ENCODE results near the gene ESYT3.
A peak's percentile ranks its signal among the peaks of the same experiment; 100 is the strongest.

Gene ESYT3, protein sequence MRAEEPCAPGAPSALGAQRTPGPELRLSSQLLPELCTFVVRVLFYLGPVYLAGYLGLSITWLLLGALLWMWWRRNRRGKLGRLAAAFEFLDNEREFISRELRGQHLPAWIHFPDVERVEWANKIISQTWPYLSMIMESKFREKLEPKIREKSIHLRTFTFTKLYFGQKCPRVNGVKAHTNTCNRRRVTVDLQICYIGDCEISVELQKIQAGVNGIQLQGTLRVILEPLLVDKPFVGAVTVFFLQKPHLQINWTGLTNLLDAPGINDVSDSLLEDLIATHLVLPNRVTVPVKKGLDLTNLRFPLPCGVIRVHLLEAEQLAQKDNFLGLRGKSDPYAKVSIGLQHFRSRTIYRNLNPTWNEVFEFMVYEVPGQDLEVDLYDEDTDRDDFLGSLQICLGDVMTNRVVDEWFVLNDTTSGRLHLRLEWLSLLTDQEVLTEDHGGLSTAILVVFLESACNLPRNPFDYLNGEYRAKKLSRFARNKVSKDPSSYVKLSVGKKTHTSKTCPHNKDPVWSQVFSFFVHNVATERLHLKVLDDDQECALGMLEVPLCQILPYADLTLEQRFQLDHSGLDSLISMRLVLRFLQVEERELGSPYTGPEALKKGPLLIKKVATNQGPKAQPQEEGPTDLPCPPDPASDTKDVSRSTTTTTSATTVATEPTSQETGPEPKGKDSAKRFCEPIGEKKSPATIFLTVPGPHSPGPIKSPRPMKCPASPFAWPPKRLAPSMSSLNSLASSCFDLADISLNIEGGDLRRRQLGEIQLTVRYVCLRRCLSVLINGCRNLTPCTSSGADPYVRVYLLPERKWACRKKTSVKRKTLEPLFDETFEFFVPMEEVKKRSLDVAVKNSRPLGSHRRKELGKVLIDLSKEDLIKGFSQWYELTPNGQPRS

DNA sequence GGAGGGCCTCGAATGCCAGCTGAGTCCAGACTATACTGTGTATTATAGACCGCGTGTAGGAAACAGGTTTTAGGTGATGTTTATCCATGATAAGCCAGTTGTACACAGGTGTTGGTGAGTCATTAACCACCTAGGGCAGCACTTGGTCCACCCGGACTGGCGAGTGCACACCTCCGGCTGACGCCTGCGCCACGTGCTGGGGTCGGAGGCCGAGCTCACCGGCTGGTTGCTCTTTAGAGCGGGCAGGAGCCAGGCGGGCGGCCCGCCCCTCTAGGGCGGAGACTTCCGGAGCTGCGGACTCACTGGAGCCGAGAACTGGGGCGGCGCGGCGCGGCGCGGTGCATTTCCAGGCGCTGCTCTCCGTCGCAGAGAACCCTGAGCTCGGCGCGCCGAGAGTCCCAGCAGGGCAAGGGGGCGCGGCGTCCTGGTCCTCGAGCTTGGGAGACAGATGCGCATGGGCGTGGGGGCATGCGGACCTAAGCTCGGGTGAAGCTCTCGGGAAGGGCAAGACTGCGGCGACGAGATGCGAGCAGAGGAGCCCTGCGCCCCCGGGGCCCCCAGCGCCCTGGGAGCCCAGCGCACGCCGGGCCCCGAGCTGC lies at the start of gene ESYT3:
Gene ESYT3 (plus strand): TSS at position 341 of the 599 bp plus-strand sequence. CDS start 183 bp downstream, at position 524.
- peak; percentile 41 for DNase-seq (ENCODE audit: low read depth)

DNA sequence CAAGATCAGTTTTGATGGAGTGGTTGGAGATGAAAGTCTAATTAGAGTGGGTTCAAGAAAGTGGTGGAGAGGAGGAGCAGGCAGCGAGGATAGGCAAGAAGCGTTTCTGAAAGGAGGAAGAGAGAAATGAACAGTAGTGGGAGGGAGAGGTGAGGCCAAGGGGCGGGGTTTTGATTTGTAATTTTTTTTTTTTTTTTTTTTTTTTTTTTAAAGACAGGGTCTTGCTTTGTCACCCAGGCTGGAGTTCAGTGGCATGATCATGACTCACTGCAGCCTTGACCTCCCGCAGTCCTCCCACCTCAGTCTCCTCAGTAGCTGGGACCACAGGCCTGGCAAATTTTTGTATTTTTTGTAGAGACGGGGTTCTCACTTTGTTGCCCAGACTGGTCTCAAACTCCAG lies 49.4 kb upstream of the ESYT3 start:
- no peak for DNase-seq (ENCODE audit: low read depth)

DNA sequence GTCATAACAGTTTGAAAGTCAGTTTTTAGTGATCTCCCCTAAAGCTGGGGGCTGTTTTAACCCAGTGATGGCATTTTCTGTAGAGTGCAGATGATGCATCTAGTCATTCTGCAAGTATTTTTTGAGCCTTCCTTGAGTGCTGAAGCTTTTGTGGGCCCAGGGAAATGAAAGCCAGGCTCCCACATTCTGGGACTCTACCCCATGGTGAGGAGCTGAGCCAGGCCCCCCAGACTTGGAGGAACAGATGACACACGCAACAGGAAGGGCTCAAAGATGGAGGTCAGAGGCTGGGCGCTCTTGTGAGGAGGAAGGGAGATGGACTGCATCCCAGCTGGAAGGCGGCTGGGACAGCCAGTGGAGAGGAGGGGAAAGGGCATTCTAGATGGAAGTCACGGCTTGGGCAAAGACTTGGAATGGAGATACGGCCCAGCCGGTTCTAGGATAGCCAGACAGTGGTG lies 45.2 kb upstream of the ESYT3 start:
- no peak for DNase-seq (ENCODE audit: low read depth)

DNA sequence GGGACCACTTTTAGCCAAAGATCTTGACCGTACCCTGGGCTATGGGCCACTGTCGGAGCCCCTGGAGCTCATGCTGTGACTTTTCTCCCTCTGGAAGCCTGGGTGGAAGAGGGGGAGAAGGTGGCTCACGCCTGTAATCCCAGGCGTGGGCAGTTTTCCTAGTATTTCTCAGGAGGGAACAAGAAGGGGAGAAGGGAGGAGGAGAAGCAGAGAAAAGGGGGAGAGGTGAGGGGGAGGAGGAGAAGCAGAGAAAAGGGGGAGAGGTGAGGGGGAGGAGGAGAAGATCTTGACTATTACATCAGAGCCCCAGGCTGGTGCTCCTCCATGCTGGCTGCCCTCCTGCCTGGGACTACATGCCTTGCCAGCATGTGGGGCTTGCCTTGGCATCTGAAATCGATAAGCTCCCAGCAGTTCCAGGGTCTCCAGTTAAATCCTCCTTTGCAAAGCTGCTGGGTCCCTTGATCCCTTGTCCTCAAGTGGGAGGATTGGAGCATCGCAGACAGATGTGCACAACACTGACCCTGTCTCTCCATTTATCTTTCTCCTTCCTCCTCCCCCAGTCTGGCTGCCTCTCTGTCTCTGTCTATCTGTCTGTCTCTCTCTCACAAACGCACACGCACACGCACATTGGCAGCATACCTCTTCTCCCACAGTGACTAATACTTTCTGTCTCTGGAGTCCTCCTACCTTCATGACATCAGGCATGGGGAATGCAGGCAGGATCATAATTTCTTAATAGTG lies 44.4 kb upstream of the ESYT3 start:
- DNase-seq (ENCODE audit: low read depth) = no peak

DNA sequence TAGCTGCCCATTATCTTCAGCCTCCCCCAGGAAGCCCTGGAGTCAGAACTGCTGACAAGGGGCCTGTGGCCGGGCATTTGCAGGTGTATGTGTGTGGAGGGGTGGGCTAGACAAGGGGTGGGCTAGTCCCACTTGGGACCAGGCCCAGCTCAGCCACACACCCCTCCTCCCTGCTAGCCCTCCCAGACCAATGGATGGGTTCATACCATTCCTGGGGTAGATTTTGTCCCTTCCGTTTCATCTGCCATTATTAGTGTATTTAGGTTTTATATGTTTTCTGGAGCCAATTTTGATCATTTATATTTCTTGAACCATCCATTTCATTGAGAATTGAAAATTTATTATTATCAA lies 43.9 kb upstream of the ESYT3 start:
- no peak for DNase-seq (ENCODE audit: low read depth)

DNA sequence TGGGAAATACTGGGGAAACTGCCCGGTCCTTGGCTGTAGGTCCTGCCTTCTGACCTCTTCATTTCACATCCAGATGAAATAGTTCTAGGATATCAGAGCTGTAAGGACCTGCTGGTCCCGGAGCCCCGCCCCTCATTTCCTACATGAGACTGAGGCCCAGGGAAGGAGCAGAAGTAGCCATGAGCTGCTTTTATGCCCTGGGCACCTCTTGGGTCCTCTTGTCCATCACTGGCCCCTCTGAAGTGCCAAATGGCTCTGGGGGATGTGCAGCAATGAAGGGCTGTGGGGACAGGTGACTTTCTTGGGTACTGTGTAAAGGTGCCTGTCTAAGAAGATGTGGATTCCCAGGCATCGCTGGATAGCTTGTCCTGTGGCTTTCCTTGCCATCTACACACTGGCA lies 40.3 kb upstream of the ESYT3 start:
- no peak for DNase-seq (ENCODE audit: low read depth)

DNA sequence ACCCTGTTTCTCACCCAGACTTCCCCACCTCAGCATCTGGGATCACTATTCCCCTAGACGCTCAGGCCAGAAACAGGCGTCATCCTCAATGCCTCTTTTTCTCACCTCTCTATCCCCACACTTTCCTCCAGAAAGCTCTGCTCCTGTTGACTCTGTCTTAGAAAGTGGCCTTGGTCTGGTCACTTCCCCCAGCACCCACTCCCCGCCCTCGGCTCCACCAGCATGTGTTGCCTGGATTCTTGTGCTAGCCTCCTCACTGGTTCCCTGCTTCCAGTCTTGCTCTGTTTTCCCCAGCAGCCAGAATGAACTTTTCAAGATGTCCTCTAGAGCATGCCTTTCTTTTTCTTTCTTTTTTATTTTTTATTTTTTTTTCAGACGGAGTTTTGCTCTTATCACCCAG lies 39.7 kb upstream of the ESYT3 start:
- no peak for DNase-seq (ENCODE audit: low read depth)

DNA sequence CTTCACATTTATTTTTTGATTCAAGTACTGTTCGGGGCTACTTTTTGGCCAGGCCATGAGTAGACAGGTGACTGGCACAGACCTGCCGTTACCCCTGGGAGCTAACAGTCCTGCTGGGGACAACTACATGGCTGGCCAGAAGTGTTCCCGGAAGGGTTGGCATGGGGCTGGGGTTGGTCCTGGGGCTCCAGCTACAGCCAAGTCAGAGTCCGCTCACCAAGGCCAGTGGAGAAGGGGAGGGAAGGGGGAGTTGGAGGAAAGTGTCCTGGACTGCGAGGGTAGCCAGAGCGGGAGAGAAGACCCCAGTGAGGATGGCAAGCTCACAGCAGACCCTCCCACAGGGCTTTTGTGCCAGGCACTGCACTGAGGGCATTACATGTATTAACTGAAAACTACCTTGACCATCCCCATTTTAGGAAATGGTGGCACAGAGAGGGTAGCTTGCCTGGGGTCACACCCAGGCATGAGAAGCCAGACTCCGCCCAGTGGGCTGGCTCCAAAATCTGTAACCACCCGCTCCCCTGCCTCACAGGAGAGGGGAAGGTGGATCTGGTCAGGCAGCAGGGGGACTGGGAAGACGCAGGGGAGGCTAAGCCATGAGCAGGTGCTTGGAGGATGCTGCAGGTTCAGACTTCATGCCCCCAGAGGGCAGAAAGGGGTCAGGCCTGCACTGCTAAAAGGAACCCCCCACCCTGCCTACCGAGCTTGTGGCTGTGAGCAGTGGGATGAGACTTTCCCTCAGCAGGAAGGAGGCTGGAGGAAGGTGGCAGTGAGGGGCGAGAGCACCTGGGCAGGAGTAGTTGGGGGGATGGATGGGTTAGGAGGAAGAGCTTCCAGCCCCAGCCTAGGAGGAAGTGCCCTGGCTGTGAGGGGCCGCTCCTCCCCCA lies 38.3 kb upstream of the ESYT3 start:
- DNase-seq (ENCODE audit: low read depth) = no peak

DNA sequence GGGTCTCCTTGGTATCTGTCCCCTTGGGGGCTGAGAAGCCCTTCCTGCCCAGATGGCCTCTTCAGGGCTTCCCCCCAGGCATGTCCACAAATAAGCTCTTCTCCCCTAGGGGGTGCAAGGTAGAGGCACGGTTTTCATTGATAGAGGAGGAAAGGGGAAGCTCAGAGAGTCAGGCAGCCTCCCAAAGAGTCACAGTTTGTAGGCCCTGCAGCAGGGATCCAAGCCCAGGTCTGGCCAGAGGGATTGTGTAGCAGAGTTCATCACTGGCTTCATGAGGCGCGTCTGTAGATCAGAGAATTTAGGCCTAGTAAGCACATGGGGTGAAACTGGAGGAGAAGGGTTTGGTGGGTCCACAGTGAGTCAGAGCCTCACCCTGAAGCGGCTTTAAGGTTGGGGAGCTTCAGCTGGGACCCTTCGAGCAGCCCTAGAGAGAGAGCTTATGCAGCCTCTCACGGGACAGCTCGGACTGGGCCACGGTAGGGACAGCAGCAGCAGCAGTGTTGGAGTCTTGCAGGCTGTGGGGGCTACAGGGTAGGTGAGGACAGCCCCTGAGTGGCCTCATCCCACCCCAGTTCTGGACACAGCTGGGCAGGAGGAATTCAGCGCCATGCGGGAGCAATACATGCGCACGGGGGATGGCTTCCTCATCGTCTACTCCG lies 37.5 kb upstream of the ESYT3 start:
- DNase-seq (ENCODE audit: low read depth) = no peak

DNA sequence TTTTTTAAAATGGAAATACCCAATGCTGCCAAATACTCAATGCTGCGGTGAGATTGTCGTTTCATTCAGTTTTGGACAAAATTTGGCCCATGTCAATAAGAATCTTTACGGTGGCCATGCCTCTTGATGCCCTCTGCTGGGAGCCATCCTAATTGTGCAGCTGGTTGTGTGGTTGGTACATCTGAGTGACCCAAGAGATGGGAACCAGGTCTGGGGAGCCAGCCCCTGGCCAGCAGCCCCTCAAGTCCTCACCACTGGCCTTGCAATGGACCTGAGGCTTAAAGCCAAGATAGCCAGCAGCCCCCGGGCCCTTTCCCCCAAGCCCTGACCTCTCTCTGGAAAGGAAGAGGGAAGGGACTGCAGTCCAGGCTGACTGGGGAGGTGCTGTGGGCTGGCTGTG lies 36.4 kb upstream of the ESYT3 start:
- DNase-seq (ENCODE audit: low read depth) = no peak

DNA sequence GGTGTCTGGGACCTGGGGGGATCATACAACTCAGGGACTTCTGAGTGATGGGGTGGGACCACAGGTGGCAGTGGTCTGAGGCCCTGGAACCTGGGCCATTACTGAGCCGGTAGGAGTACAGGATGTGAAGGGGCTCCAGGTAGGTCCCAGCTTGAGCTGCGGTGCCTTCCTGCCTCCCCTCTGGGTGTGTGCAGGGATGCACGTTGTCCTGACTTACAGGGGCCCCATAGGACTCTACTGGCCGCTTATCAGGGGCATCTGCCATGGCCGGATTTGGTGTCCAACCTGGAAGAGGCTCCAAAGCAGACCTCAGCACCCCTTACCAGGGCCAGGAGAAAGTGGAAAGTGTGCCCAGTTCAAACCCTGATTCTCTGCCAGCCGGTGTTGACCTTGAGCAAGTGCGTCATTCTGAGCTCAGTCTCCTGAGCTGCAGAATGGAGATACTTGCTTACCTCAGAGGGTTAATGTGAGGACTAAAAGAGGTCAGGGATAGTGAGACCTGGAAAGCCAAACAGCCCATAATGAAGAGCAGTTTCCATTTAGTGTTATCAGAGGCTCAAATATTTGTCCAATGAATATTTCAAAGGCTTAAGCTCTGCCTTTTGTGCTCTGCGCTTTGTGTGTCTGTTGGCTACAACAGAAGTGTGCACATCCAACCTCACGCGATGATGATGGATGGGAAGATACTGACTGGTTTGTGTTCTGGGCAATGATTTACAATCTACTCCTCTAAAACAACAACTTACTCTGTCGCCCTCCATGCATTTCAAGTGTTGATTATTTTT lies 35.4 kb upstream of the ESYT3 start:
- no peak for DNase-seq (ENCODE audit: low read depth)

DNA sequence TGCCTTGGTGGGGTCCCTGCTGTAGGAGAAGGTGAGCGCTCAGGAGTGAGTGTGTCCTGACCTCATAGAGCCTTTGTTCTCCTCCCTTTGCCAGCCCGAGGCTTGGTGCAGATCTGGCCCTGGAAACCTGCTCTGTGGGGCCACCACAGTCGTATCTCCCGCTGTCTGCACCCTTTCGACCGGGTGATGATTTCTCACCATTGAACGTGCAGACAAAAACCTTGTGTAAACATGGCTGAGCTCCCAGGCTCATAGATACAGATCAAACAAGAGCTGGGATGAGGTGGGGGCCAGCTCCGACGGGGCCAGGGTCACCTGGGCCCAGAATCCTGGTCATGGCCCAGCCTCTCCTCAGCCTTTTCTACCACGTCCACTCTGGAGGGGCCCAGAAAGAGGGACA lies 34.6 kb upstream of the ESYT3 start:
- no peak for DNase-seq (ENCODE audit: low read depth)

DNA sequence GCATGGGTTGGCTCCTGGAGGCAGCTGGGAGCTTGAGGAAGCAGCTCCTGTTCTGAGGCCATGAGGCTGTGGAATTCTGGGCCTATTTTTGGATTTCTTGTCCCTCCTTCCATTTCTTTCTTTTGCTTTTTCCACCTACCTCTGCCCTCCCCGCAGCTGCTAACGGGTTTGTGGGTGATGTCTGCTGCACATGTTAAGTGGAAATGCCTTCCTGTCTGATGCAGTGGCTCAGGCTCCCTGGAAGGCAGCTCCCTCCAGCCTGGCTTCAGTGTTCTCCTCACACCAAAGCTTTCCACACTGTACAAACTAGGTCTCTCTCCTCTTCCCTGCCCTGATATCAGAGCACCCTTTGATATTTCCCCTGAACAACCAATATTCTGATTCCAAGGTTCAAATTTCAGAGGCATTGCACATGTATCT lies 33.8 kb upstream of the ESYT3 start:
- DNase-seq (ENCODE audit: low read depth) = no peak

DNA sequence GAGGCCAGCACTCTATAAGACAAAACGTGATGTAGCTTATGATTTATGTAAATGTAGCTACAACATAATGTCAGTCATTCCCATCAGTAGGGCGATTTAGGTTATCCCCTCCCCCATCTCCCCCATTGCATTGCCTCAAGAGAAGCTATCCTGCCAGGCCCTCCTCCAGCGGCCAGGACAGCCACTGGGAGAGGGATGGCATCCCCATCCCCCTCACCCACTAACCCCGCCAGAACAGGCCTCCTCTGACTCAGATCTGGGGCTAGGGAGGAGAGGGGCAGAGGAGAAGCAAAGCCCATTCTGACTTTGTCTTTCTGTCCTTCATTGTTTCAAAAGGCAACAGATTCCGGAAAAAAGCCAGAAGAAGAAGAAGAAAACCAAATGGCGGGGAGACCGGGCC lies 32.6 kb upstream of the ESYT3 start:
- no peak for DNase-seq (ENCODE audit: low read depth)

DNA sequence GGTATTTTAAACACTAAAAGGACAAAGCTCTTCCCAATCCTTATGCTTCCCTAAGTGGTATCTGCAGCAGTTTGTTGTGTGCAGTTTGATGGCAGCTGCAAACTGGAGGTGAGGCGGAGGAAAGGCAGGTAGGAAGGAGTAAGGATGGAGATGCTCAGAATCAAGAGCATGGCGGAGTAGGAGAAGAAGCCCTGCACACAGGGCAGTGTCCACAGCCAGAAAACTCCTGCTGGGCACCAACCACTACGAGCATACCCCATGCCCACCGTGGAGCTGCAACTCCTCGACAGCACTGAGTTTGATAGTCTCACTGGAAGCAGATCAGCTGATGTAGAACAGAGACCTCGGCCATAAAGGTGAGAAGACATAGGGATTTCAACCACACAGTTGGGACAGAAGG lies 30.3 kb upstream of the ESYT3 start:
- no peak for DNase-seq (ENCODE audit: low read depth)

DNA sequence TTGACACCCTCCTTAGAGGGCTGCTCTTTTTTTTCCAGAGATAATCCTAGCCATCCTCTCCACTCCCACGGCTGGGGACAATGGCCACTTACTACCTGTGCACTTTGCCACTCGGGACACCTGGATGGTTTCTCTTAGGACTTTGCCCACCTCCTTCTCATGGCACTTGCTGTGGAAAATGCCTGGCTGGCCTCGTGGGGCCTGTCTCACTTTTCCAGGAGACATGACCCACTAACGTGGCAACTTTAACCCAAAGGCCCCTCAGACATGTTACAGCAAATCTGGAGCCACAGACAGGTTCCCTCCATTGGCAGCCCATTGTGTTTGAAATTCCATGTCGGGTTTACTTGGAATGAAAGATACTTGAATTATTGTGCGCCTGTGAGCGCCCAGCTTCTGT lies 29.4 kb upstream of the ESYT3 start:
- DNase-seq (ENCODE audit: low read depth) = no peak

DNA sequence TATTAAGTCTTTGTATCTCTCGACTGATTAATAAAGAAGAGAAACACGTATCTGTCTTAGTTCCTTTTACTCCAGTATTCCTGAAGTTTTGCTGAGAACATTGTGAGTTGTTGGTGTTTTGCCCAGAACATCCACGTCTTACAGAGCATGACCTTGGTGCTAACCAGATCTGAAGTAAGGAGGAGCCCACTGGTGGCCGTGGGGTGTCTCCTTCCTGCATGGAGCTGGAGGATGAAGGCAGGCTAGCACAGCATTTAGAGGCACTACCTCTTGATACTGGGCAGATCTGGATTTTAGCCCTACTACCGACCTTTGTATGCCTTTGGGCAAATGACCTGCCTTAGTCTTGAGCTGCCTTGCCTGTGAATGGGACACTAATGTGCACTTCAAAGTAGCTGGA lies 28.9 kb upstream of the ESYT3 start:
- DNase-seq (ENCODE audit: low read depth) = no peak

DNA sequence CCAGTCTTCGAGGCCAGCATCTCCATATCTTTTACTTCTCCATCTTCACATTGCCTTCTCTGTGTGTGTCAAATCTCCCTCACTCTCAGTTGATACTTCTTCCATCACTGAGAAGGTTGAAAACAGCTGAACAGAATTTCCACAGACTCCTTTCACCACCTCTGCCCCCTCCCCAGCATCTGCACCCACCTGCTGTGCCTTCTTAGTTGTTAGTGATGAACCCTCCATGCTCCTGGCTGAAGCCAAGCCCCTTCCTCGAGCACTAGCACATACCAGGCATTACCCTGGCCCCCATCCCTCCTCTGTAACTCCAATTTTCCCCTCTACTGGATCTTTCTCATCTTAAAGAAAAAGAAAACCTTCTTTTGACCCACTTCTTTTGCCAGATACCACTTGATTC lies 27.8 kb upstream of the ESYT3 start:
- no peak for DNase-seq (ENCODE audit: low read depth)

DNA sequence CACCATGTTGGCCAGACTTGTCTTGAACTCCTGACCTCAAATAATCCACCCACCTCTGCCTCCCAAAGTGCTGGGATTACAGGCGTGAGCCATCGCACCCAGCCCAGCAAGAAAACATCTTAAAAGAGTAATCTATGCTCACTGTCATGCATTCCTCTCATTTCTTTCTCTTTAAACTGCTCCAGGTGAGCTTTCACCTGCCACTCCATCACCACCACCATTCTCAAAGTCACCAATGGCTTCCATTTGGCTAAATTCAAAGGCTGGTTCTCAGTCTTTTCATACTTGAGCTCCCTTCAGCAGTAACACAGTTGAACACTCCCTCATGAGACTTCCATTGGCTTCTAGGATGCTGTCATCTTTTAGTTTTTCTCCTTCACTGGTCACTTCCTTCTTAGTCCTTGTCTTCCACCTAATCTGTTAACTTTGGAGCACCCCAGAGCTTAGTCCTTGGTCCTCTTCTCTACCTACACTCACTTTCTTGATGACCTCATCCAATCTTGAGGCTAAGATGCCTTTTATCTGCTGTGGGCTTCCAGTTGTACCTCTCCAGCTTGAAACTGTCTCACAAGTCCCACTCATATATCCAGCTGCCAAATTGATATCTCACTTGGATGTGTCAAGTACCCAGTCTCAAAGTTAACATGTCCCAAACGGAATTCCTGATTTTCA lies 27.0 kb upstream of the ESYT3 start:
- no peak for DNase-seq (ENCODE audit: low read depth)
